Common myeloid progenitor, CD34-positive (primary cell): ENCODE results near the gene TRIO. TPM values are rescaled to one million over a fixed set of nuclear protein-coding genes. Genes with fewer than 3 reads are reported as not detected.
"Not testable (repeated sequence)": the region's sequence is repeated elsewhere in the genome, so short reads cannot be mapped to it uniquely, and the experiment has no call there.

Source experiments
- CTCF ChIA-PET: fragments of 350-600 bp; sonication (Branson Sonifier 250); formaldehyde crosslinking; loops from one replicate; lab custom pipeline; 2021; ENCODE audit warnings: antibody characterized with exemption; lab: Charles Lee
- POLR2A ChIA-PET: fragments of 350-600 bp; sonication (Branson Sonifier 250); formaldehyde crosslinking; loops from one replicate; lab custom pipeline; 2021; ENCODE audit warnings: antibody characterized with exemption; lab: Charles Lee
- DNase-seq, 3 donors: peaks; one replicate each; pipeline versions ENCODE4 v3.0.0 to v3.0.0-alpha.2; 2013
- H3K27ac ChIP-seq, 2 experiments: 1 replicate in 1 of 2; 2 replicates in 1 of 2; pipeline ENCODE4 v1.7.0; 2013; ENCODE audit warnings: inconsistent platforms in 2 of 2, low read length in 2 of 2, mild to moderate bottlenecking in 2 of 2, low read depth in 1 of 2, moderate library complexity in 1 of 2; ENCODE audit not compliant: severe bottlenecking in 2 of 2, insufficient read depth in 1 of 2, poor library complexity in 1 of 2
- H3K27me3 ChIP-seq, 5 experiments: replicated peaks in 2 of 5; 1 replicate in 3 of 5; 2 replicates in 2 of 5; pipeline versions ENCODE4 v1.6.1 to v1.7.0; 2013; ENCODE audit warnings: low read length in 4 of 5, mild to moderate bottlenecking in 2 of 5, moderate library complexity in 2 of 5, inconsistent platforms in 1 of 5; ENCODE audit not compliant: insufficient read depth in 5 of 5, control insufficient read depth in 4 of 5
- H3K36me3 ChIP-seq, 4 experiments: 1 replicate in 2 of 4; 2 replicates in 2 of 4; pipeline versions ENCODE4 v1.6.1 to v1.7.0; 2013; ENCODE audit warnings: low read length in 3 of 4, control low read depth in 1 of 4, mild to moderate bottlenecking in 1 of 4; ENCODE audit not compliant: control insufficient read depth in 4 of 4, insufficient read depth in 4 of 4
- H3K4me1 ChIP-seq, 4 experiments: 1 replicate in 3 of 4; 2 replicates in 1 of 4; pipeline versions ENCODE4 v1.6.1 to v1.7.1; 2013; ENCODE audit warnings: low read length in 3 of 4, mild to moderate bottlenecking in 3 of 4, control low read depth in 1 of 4, inconsistent platforms in 1 of 4, moderate library complexity in 1 of 4; ENCODE audit not compliant: control insufficient read depth in 4 of 4, insufficient read depth in 4 of 4; ENCODE audit errors: control extremely low read depth in 1 of 4
- H3K4me3 ChIP-seq, 7 experiments: 1 replicate in 4 of 7; 2 replicates in 3 of 7; pipeline versions ENCODE4 v1.5.1 to v1.7.0; 2013; ENCODE audit warnings: mild to moderate bottlenecking in 7 of 7, low read length in 6 of 7, moderate library complexity in 6 of 7, inconsistent platforms in 2 of 7, low read depth in 2 of 7, control low read depth in 1 of 7; ENCODE audit not compliant: insufficient read depth in 4 of 7, control insufficient read depth in 1 of 7; ENCODE audit errors: extremely low read depth in 1 of 7
- H3K9me3 ChIP-seq, 5 experiments: 1 replicate in 4 of 5; 2 replicates in 1 of 5; pipeline versions ENCODE4 v1.6.1 to v1.7.1; 2013; ENCODE audit warnings: low read length in 4 of 5, mild to moderate bottlenecking in 2 of 5, inconsistent platforms in 1 of 5, low read depth in 1 of 5, moderate library complexity in 1 of 5; ENCODE audit not compliant: control insufficient read depth in 4 of 5, insufficient read depth in 2 of 5; ENCODE audit errors: control extremely low read depth in 1 of 5
- WGBS: methylation state at CpG from one replicate; pipeline ENCODE4 v1.1.5; 2013; ENCODE audit not compliant: insufficient coverage; 5-methylcytosine and 5-hydroxymethylcytosine counted together
- polyA plus RNA-seq: library from polyadenylated mRNA; unstranded; fragments of 120-200 nt; gene quantifications from one replicate; pipeline ENCODE4 v1.2.1, GENCODE V29; 2013

Gene TRIO
- polyA plus RNA-seq = 37.5 TPM

DNA sequence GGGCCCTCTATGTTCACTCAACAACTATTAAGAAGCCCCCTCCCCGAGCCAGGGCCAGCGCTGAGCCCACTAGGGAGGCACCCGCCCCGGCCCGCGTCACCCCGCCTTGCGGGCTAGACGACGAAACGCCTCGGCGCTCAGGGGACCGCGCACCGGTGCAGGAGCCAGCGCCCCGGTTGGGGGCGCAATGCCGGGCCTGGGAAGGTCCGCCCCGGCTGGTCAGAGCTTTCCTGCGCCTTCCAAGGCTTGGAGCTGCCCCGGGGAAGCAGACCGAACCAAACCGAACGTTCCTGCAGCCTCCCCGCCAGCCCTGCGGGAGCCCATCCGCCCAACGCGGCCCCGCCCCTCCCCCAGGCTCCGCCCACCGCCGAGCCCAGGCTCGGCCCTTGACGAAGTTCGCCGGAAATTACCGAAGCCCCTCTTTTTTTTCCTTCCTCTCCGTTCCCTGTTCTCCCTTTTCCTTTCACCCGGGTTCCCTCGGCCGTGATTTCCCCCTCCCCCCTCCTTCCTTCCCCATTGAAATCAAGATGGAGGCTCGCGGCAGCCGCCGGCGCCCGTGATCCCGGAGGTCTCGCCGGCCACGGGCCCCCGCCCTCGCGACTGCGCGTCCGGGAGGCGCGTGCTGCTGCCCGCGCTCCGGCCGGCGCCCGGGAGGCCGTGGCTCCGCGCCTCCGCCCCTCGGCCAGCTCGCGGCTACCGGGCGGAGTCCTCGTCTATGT, at the start of gene TRIO:
Gene TRIO, plus strand, starts transcription at position 516 of the 719 bp plus-strand sequence. CDS start 384 bp downstream, outside the sequence.
- Histone ChIP-seq H3K4me3 (peak within 1 kb of the TSS; percentile 79 to 94 (median 83)), H3K27ac (peak within 1 kb of the TSS; percentile 46 to 66), H3K36me3 (no peaks in the 10 kb centered on the region), H3K27me3 (no peaks in the 10 kb centered on the region), H3K9me3 (no peaks in the 10 kb centered on the region), H3K4me1 (peaks cover 9 to 36% (median 26%) of the 10 kb centered on the region in 4 experiments)
- DNase-seq = peak; percentile 67 to 82 (median 77)
- WGBS = 0% methylated on average over 63 of the region's 79 CpGs
- CTCF ChIA-PET = interaction anchor here (1.0 to 5.7 kb wide), 5 partner anchors 8 to 127 kb away, joined by 3 to 45 read pairs (median 6); no protein-coding TSS in a partner anchor
- POLR2A ChIA-PET = interaction anchor here (0.6 to 1.2 kb wide), 4 partner anchors 12 to 69 kb away, joined by 3 to 5 read pairs (median 3); no protein-coding TSS in a partner anchor

DNA sequence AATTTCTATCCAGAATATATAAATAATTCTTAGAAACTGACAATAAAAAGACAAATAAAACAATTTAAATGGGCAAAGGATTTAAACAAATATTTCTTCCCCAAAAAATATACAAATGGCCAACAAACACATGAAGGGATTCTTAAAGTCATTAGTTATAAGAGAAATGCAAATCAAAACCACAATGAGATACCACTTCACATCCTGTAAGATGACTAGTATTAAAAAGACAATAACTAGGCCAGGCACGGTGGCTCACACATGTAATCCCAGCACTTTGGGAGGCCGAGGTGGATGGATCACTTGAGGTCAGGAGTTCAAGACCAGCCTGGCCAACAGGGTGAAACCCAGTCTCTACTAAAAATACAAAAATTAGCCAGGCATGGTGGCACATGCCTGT, 45.8 kb upstream of the TRIO start:
- no CpG with 5 or more reads among the region's 2 CpGs for WGBS
- H3K27ac ChIP-seq, H3K27me3 ChIP-seq, H3K4me1 ChIP-seq, DNase-seq, H3K36me3 ChIP-seq, CTCF ChIA-PET, H3K9me3 ChIP-seq, POLR2A ChIA-PET, H3K4me3 ChIP-seq: not testable (repeated sequence)

DNA sequence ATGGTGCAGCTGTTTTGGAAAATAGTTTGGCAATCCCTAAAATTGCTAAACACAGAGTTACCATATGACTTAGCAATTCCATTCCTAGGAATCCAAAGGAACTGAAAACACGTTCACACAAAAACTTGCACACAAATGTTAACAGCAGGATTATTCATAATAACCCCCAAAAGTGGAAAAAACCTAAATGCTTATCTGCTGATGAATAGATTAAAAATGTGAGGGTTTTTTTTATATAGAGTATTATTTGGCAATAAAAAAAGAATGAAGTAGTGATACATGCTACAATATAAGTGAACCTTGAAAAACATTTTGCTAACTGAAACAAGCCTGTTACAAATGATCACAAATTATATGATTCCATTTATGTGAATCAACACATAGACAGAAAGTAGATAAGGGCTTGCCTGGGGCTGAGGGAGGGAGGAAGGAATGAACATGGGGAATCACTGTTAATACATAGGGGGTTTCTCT, 45.1 kb upstream of the TRIO start:
- no peaks in the 10 kb centered on the region for H3K27me3 ChIP-seq
- no peak overlapping the region for H3K4me3 ChIP-seq
- H3K9me3 ChIP-seq = peaks cover 0 to 6% (median 0%) of the 10 kb centered on the region in 5 experiments
- H3K27ac ChIP-seq = no peak overlapping the region
- no peaks in the 10 kb centered on the region for H3K36me3 ChIP-seq
- H3K4me1 ChIP-seq = no peaks in the 10 kb centered on the region
- no peak for DNase-seq
- no CpG with 5 or more reads among the region's 1 CpG for WGBS
- CTCF ChIA-PET = no interaction called here
- POLR2A ChIA-PET = no interaction called here

DNA sequence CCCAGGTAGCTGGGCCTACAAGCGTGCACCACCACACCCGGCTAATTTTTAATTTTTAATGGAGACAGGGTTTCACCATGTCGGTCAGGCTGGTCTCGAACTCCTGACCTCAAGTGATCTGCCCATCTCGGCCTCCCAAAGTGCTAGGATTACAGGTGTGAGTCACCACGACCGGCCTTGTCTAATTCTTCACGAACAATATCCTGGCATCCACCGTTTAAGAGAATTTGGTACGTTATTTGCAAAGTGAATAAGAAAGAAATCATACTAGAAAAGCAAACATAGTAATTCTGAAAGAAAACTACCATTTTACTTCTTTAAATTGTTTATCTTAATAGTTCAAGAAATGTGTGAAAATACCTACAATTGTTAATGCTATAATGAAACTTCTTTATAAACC, 42.9 kb upstream of the TRIO start:
- H3K36me3 ChIP-seq = no peaks in the 10 kb centered on the region
- DNase-seq = no peak
- no peaks in the 10 kb centered on the region for H3K4me1 ChIP-seq
- CTCF ChIA-PET = no interaction called here
- peaks cover 0 to 11% (median 0%) of the 10 kb centered on the region in 5 experiments for H3K9me3 ChIP-seq
- WGBS = 96% methylated on average over 7 of the region's 10 CpGs
- no peak overlapping the region for H3K4me3 ChIP-seq
- H3K27me3 ChIP-seq = no peaks in the 10 kb centered on the region
- no peak overlapping the region for H3K27ac ChIP-seq
- POLR2A ChIA-PET = no interaction called here

DNA sequence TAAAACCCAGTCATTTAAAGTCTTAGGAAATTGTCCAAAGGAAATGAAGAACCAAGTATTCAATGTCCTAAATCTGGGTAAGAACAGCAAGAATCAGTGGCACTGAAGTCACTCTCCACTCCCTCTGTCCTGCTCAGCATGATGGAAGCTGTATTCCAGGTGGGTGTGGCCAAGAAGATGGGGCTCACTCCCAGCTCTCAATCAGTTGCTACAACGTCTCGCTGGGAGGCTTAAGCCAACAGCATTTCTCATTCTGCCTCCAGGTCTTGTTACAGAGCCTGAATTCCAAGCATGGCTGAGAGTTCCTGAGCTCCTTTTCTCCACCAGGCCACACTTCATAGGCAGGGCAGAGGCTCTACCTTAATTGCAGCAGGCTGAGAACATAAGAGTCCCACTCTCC, 41.2 kb upstream of the TRIO start:
- no peak overlapping the region for H3K4me3 ChIP-seq
- H3K36me3 ChIP-seq = no peaks in the 10 kb centered on the region
- ChIA-PET CTCF (interaction anchor here (1.2 to 1.6 kb wide), 2 partner anchors 11 to 168 kb away, joined by 3 to 5 read pairs; no protein-coding TSS in a partner anchor), POLR2A (no interaction called here)
- no peaks in the 10 kb centered on the region for H3K4me1 ChIP-seq
- no peaks in the 10 kb centered on the region for H3K27me3 ChIP-seq
- peaks cover 0 to 11% (median 0%) of the 10 kb centered on the region in 5 experiments for H3K9me3 ChIP-seq
- WGBS = 100% methylated on average over 2 of the region's 2 CpGs
- no peak for DNase-seq
- H3K27ac ChIP-seq = no peak overlapping the region

DNA sequence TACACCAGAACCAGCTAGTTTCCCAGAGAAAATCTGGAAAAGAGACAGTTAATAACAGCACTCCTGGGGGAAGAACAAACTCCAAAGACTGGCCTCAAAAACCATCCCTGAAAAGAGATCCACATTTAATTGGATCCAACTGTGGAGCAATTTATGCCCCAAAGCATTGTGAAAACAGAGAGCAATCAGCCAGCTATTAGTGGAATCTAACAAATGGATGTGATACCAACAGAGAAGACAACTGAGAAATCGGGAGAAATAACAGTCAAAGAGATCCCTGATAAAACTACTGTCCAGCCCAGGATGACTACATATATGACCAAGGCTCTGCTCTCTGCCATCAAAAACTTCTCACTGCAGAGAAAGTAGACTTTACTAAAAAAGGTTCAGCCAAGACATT, 40.5 kb upstream of the TRIO start:
- CTCF ChIA-PET = interaction anchor here (1.2 to 1.6 kb wide), 2 partner anchors 10 to 168 kb away, joined by 3 to 5 read pairs; no protein-coding TSS in a partner anchor
- peaks cover 0 to 1% (median under 1%) of the 10 kb centered on the region in 4 experiments for H3K4me1 ChIP-seq
- peaks cover 0 to 11% (median 0%) of the 10 kb centered on the region in 5 experiments for H3K9me3 ChIP-seq
- H3K27me3 ChIP-seq = peaks cover 0 to 2% (median 0%) of the 10 kb centered on the region in 5 experiments
- DNase-seq = no peak
- WGBS = 80% methylated on average over 1 of the region's 1 CpG
- H3K4me3 ChIP-seq = no peak overlapping the region
- no peaks in the 10 kb centered on the region for H3K36me3 ChIP-seq
- H3K27ac ChIP-seq = no peak overlapping the region
- POLR2A ChIA-PET = no interaction called here
